Measurements from ENCODE around the gene ZNF672.
"Not testable (repeated sequence)": the region's sequence is repeated elsewhere in the genome, so short reads cannot be mapped to it uniquely, and the experiment has no call there.

GRCh38 chr1:248789337-248789736 is 48.7 kb upstream of the ZNF672 start:
- TF ChIP-seq POLR2A, CTCF (IDR thresholded peaks at IDR 0.05): not testable (repeated sequence)

Measured in prostate gland (tissue), 2 donors.